Heart left ventricle (tissue), 16 donors: ENCODE measurements around the gene AURKB. TPM values are rescaled to one million over a fixed set of nuclear protein-coding genes. Genes with fewer than 3 reads are reported as not detected.

Source experiments
- ATAC-seq, 4 donors: fragments of 200-7000 bp; cut with Tn5 transposase; one replicate each; pipeline ENCODE4 v1.9.1; 2020 to 2022; ENCODE audit warnings: moderate library complexity in 4 of 4, mild to moderate bottlenecking in 3 of 4, moderate number of reproducible peaks in 1 of 4
- DNase-seq, 5 donors: peaks; one replicate each; pipeline ENCODE4 v3.0.0-alpha.2; 2020
- H3K27ac ChIP-seq, 12 donors: fragments of 200-600 bp; sonication (generic) in 4 of 12; one replicate each; pipeline versions ENCODE4 v1.5.0 to v1.8.0; 2016 to 2022; ENCODE audit warnings: mild to moderate bottlenecking in 2 of 12
- H3K27me3 ChIP-seq, 9 donors: fragments of 200-600 bp; sonication (generic) in 2 of 9; one replicate each; pipeline versions ENCODE4 v1.5.1 to v1.8.0; 2016 to 2022; ENCODE audit warnings: mild to moderate bottlenecking in 3 of 9
- H3K36me3 ChIP-seq, 9 donors: fragments of 200-600 bp; sonication (generic) in 2 of 9; one replicate each; pipeline versions ENCODE4 v1.5.0 to v1.8.0; 2018 to 2022; ENCODE audit warnings: mild to moderate bottlenecking in 2 of 9
- H3K4me1 ChIP-seq, 12 donors: fragments of 200-600 bp; sonication (generic) in 4 of 12; one replicate each; pipeline versions ENCODE4 v1.5.0 to v1.8.0; 2016 to 2022; ENCODE audit warnings: mild to moderate bottlenecking in 3 of 12
- H3K4me3 ChIP-seq, 12 donors: fragments of 200-600 bp; sonication (generic) in 4 of 12; one replicate each; pipeline versions ENCODE4 v1.5.0 to v1.8.0; 2017 to 2022; ENCODE audit warnings: mild to moderate bottlenecking in 9 of 12, moderate library complexity in 4 of 12
- H3K9me3 ChIP-seq, 12 donors: fragments of 200-600 bp; sonication (generic) in 4 of 12; one replicate each; pipeline versions ENCODE4 v1.5.0 to v1.8.0; 2016 to 2022; ENCODE audit warnings: mild to moderate bottlenecking in 1 of 12
- CTCF ChIP-seq, 12 donors: fragments of 200-600 bp; sonication (generic) in 4 of 12; IDR thresholded peaks; one replicate each; pipeline versions ENCODE4 v1.5.0 to v1.8.0; 2018 to 2022; ENCODE audit warnings: antibody characterized with exemption in 12 of 12, mild to moderate bottlenecking in 5 of 12
- POLR2A ChIP-seq, 2 donors: fragments of 450-650 bp; IDR thresholded peaks; one replicate each; pipeline ENCODE4 v1.6.1; 2017; ENCODE audit warnings: antibody characterized with exemption in 2 of 2, mild to moderate bottlenecking in 2 of 2, moderate library complexity in 2 of 2
- WGBS, 4 donors: extraction: QIAGEN DNeasy Blood & Tissue Kit in 2 of 4; methylation state at CpG; one replicate each; pipeline versions ENCODE4 v1.1.5 to v1.1.7; 2013 to 2018; 5-methylcytosine and 5-hydroxymethylcytosine counted together
- intact Hi-C, 10 donors: fragments of 100-400 bp; cut with DNase I; formaldehyde crosslinking; loops; one replicate each; pipeline versions ENCODE4 v1.11.1 to v1.14.2; 2022
- long read RNA-seq, 3 donors: library from polyadenylated mRNA; unstranded; transcript quantifications; one replicate each; pipeline ENCODE4 v2.0.0, GENCODE V29; 2020 to 2021
- polyA plus RNA-seq, 2 donors: library from polyadenylated mRNA; stranded (reverse); fragments of 200-250 nt; gene quantifications; one replicate each; pipeline ENCODE4 v1.2.3, GENCODE V29; 2013
- total RNA-seq, 9 donors: library from RNA; depleted of rRNA in 2 of 9; stranded (reverse); fragments of >200 nt in 2 of 9; fragmentation: NEBNext Ultra II Directional in 3 of 9; extraction: Animal tissue kit (Norgen Biotek cat#: 25700) in 3 of 9; gene quantifications; one replicate each; pipeline versions ENCODE4 v1.1.0 to v1.2.4, GENCODE V29; 2016 to 2023
- donor health status: ischemic (EF 13 %, LVEDD 7.1; RV severe dilation, severe dysfunction).
- donor health status: healthy with polysubstance abuse.
- donor health status: DM: no; HTN: yes; CAD: no.
- donor health status: DM: no; HTN: no; CAD: no.
- donor health status: ischemic (EF 25% LVEDD 6.9; RV normal size, moderate dysfunction).
- donor health status: ischemic (EF 25% LVEDD 5.7; RV mildly dilated, moderate dysfunction).
- donor health status: healthy.
- donor health status: DM: yes; HTN: yes; CAD: no.
- donor health status: ischemic (EF 35%, LVEDD 5.7; RV mildly dilated, moderate dysfunction).
- donor health status: nonischemic (EF 11% LVEDD 7.7; RV severe dilation, severe dysfunction).
- donor health status: DM: yes; HTN: yes; CAD: no.
- donor health status: PGD.
- donor health status: ischemic (EF 29% LVEDD 5.4; RV normal size, mild dysfunction).
- donor health status: nonischemic (EF 23%, LVEDD 6.1; RV moderate dilation, normal function).

The AURKB gene
- total RNA-seq: 10 to 100 TPM in 1 of 9 donors, 1 to 10 TPM in 1, under 1 TPM in 3, not detected in 4; 0.23 to 10.3 (median 0.81) TPM
- under 1 TPM in 1 of 2 donors, not detected in 1; 0.47 TPM for polyA plus RNA-seq
- long read RNA-seq, donor 1: 0 reads
- long read RNA-seq, donor 2: 0 reads
- long read RNA-seq, donor 3, partial matches to known transcripts: 0 of 1 reads
- long read RNA-seq, donor 3, other reads (novel, unspliced or antisense): 0 of 1 reads

- ATAC-seq (peak; percentile 93 to 99 (median 99)), DNase-seq (peak; percentile 94 to 97 (median 96))
- intact Hi-C loops: no loop called here
- Histone ChIP-seq H3K36me3 (no peaks in the 10 kb centered on the region), H3K9me3 (no peaks in the 10 kb centered on the region), H3K27me3 (no peaks in the 10 kb centered on the region), H3K4me1 (peaks cover 0 to 22% (median 8%) of the 10 kb centered on the region in 12 donors), H3K4me3 (peak within 1 kb of the TSS; percentile 22 to 73 (median 62)), H3K27ac (peak within 1 kb of the TSS; percentile 2 to 85 (median 76))
- 2% methylated on average over 42 to 46 of the region's 46 CpGs for WGBS, 4 donors
- TF ChIP-seq POLR2A (IDR thresholded peaks at IDR 0.05) (no peak), CTCF (IDR thresholded peaks at IDR 0.05) (peak in 1 of 12 donors; percentile 9)
Measured at GRCh38 chr17:8209907-8210760, at the start of gene AURKB. TSS of gene AURKB (minus strand) at chr17:8210575. CDS start at chr17:8210224, 351 bp downstream.

GRCh38 chr17:8257801-8258200 is 47.4 kb upstream of the AURKB start:
- Histone ChIP-seq H3K4me1 (peaks cover 0 to 3% (median 0%) of the 10 kb centered on the region in 12 donors), H3K27me3 (no peaks in the 10 kb centered on the region), H3K4me3 (no peak overlapping the region), H3K27ac (no peak overlapping the region), H3K9me3 (no peaks in the 10 kb centered on the region), H3K36me3 (peaks cover 0 to 86% (median 67%) of the 10 kb centered on the region in 9 donors)
- intact Hi-C loops: no loop called here
- TF ChIP-seq CTCF (IDR thresholded peaks at IDR 0.05) (no peak), POLR2A (IDR thresholded peaks at IDR 0.05) (no peak)
- DNase-seq (no peak), ATAC-seq (no peak)
- 92 to 97% (median 95%) methylated on average over 4 to 8 of the region's 8 CpGs for WGBS, 4 donors

GRCh38 chr17:8256691-8257090 is 46.3 kb upstream of the AURKB start:
- Histone ChIP-seq H3K9me3 (no peaks in the 10 kb centered on the region), H3K27ac (no peak overlapping the region), H3K4me1 (peaks cover 0 to 3% (median 0%) of the 10 kb centered on the region in 12 donors), H3K27me3 (no peaks in the 10 kb centered on the region), H3K4me3 (no peak overlapping the region), H3K36me3 (peaks cover 0 to 75% (median 58%) of the 10 kb centered on the region in 9 donors)
- TF ChIP-seq CTCF (IDR thresholded peaks at IDR 0.05): no peak
- TF ChIP-seq POLR2A (IDR thresholded peaks at IDR 0.05): no peak
- ATAC-seq (no peak), DNase-seq (no peak)
- 97 to 100% (median 98%) methylated on average over 6 of the region's 6 CpGs for whole genome bisulfite sequencing, 4 donors
- intact Hi-C loops: no loop called here

- H3K9me3 ChIP-seq: no peaks in the 10 kb centered on the region
- no peaks in the 10 kb centered on the region for H3K27me3 ChIP-seq
- no peak overlapping the region for H3K27ac ChIP-seq
- no peak for ATAC-seq
- peaks cover 0 to 71% (median 54%) of the 10 kb centered on the region in 9 donors for H3K36me3 ChIP-seq
- WGBS, 4 donors: 92 to 96% (median 95%) methylated on average over 10 of the region's 10 CpGs
- intact Hi-C loops: no loop called here
- H3K4me1 ChIP-seq: peaks cover 0 to 3% (median 0%) of the 10 kb centered on the region in 12 donors
- no peak for DNase-seq
- H3K4me3 ChIP-seq: no peak overlapping the region
- TF ChIP-seq POLR2A (IDR thresholded peaks at IDR 0.05) (no peak), CTCF (IDR thresholded peaks at IDR 0.05) (no peak)
Measured at GRCh38 chr17:8256291-8256690, 45.9 kb upstream of the AURKB start.
